NB4 (cell line): ENCODE measurements around the gene DAB2IP.

Experiments
- MYC ChIP-seq: IDR thresholded peaks from 2 replicates; pipeline ENCODE4 v1.6.1; 2011; ENCODE audit warnings: low read depth, low read length
- TF ChIP-seq, protein P1 (sequence below): IDR thresholded peaks from one replicate; pipeline ENCODE4 v1.5.1; 2012; ENCODE audit warnings: low read depth, low read length

DNA sequence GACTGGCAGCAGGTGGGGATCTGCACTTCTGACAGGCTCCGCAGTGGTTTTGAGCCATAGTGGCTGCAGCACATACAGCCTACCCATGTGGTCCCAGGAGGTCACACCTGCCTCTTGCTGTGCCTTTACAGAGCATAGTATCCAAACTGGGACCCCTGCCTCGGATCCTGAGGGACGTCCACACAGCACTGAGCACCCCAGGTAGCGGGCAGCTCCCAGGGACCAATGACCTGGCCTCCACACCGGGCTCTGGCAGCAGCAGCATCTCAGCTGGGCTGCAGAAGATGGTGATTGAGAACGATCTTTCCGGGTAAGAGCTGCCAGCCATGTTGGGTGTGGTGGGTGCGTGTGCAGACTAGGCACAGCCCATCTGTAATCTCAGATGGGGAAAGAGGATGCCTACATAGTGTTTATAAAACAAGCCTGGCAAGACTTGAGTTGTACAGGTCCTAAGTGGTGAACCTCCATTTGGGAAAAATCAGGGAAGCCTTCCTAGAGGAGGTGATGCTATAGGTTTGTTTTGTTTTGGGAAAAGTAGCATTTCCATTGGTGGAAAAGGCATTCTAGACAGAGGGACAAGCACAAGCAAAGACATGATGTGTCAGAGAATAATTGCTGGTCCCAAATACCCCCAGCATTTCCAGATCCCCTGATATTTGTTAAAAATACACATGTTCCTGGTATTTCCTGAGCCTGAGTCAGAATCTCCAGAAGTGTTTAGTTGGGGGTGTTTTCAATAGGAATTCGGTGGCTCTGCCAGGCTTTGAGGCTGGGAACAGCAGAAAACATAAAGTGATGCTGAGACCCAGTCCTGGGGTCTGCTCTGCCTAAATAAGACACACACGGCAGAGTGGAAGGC, 119.2 kb downstream of the DAB2IP start:
- no peak for TF ChIP-seq MYC
- TF ChIP-seq, protein P1, sequence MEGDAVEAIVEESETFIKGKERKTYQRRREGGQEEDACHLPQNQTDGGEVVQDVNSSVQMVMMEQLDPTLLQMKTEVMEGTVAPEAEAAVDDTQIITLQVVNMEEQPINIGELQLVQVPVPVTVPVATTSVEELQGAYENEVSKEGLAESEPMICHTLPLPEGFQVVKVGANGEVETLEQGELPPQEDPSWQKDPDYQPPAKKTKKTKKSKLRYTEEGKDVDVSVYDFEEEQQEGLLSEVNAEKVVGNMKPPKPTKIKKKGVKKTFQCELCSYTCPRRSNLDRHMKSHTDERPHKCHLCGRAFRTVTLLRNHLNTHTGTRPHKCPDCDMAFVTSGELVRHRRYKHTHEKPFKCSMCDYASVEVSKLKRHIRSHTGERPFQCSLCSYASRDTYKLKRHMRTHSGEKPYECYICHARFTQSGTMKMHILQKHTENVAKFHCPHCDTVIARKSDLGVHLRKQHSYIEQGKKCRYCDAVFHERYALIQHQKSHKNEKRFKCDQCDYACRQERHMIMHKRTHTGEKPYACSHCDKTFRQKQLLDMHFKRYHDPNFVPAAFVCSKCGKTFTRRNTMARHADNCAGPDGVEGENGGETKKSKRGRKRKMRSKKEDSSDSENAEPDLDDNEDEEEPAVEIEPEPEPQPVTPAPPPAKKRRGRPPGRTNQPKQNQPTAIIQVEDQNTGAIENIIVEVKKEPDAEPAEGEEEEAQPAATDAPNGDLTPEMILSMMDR = no peak
